Activated CD4-positive, CD25-positive, alpha-beta regulatory T cell treated with anti-CD3 and anti-CD28 coated beads, Interleukin-2, amount 50 U/mL, for 16 hours (primary cell): ENCODE data around the gene CDK10.

Experiments used
- DNase-seq: peaks from one replicate; pipeline ENCODE4 v3.0.0-alpha.2; 2020; ENCODE audit warnings: low read depth, low spot score

CDK10 gene

DNA sequence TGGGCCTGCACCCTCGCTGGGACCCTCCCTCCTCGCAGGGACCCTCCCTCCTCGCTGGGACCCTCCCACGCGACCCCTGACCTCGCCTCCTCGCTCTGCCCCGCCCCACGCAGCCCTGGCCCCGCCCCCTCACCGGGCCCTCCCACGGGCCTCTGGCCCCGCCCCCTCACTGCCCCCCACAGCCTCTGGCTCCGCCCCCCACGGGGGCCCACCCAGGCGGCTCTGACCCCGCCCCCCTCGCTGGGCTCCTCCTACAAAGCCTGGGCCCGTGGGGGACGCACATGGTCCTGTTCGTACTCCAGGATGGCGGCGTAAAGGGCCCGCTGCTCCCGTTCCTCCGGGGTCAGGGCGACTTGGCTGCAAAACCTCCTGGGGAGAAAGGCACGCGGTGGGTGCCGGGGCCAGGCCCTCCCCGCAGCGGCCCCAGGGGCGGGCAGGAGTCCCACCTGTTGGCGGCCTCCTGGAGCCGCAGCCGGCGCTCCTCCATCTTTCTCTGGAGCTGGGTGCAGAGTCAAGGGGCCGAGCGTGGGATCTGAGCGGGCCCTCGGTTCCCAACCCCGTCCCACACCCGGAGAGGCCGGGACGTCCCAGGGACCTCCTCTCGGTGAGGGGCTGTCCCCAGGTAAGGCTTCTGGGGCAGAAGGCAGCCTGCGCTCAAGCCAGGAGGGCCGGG is 25.2 kb downstream of the CDK10 start:
- peak; percentile 35 for DNase-seq

DNA sequence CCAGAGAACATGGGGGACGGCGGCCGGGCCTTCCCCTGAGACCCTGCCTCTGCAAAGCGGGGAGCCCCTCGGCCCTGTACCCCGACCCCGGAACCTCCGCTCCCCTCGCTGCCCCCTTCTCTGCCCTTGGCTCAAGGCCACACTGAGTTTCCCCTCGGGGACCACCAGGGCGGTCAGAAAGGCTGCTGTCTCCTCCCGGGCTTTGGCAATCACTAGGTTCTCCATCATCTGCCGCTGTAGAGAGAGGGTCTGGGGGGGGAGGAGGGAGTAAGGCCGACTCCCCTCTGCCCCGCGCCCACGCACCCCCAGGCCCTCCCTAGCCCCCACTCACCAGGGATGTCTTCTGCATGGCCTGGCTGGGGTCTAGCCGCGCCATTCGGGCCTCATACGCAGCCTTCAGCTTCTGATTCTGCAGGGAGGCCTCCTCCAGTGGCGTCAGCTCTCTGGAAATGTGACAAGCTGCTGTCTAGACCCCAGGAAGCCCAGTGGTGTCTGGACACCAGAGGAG is 25.8 kb downstream of the CDK10 start:
- DNase-seq, result no peak

DNA sequence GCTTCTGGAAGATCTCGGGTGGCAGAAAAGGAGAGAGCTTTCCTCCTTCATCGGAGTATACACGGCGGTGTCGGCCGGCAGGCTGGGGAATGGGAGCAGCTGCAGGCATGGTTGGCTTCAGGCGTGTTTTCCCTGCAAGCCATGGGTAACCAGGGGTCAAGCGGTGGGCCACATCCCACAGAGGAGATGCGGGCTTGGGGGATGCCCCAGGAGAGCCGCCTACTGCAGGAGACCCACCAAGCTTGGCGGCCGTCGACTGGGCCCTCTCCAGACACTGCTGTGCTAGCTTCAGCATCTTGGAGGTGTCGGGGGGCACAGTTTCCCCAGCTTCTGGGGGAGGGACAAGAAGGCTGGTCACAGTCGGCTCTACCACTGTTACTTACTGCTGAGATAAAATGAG is 30.0 kb downstream of the CDK10 start:
- DNase-seq, result no peak

DNA sequence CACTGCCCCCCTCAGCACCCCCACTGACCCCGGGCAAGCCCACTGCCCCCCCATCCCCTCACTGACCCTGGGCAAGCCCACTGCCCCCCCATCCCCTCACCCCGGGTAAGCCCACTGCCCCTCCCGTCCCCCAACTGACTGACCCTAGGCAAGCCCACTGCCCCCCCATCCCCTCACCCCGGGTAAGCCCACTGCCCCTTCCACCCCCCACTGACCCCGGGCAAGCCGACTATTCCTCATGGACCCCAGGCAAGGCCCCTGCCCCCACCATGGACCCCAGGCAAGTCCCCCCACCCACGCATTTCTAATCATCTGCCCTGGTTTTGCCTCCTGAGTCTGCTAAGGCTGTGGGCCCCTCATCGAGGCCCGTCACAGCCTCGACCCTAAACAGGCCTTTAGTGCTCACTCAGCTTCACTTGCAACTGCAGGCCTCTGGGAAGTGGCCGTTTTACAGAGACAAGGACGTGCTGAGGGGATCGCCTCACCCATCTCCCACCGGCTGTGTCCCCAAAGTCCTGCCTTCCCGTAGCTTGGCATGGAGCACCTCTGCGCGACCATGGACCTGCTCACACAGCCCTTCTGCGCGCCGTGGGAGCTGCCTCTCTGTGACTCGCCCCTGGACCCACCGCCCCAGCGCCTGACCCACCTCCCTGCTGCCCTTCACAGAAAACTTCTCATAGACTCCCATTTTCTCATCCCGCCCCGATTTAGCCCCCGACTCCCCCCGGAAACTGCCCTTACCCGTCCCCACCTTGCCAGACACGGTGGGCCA is 30.6 kb downstream of the CDK10 start:
- DNase-seq, result no peak

DNA sequence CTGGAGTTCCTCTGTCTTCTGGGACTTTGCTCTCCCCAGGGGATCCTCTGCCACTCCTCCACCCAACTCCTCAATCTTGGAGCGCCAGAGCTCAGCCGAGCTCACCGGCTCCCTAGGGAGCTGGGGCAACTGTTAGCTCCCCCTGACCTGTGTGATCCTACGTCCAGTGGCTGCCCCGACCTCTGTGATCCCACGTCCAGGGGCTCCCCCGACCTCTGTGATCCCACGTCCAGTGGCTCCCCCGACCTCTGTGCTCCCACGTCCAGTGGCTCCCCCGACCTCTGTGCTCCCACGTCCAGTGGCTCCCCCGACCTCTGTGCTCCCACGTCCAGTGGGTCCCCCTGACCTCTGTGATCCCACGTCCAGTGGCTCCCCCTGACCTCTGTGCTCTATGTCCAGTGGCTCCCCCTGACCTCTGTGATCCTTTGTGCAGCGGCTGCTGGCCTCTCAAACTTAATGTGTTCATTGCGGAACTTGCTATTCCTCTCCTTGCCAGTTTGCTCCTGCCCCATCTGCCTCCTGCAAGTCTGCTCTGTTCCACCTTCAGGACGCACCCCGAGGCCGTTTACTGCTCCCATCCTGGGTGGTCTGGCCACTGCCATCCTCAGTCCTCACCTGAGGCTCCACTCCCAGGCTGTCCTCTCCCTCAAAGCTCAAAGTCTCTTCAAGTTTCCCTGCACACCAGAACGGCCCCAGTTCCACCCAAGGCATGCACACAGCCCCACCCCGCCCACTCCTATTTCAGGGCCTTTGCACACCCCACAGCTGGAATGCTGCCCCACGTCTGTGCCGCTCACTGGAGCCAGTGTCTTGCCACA is 31.4 kb downstream of the CDK10 start:
- DNase-seq, result no peak

DNA sequence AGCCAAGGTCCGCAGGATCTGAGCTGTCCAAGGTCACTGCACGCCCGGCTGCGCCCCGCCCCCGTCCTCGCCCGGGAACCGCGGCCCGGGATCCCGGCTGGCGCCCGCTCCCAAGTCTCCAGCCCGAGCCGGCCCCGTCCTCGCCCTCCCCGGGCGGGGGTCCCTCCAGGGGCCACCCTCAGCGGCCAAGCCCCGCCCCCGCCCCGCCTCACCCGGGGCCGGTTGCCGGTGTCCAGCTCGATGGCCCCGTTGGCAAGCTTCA is 34.0 kb downstream of the CDK10 start:
- DNase-seq, result no peak

DNA sequence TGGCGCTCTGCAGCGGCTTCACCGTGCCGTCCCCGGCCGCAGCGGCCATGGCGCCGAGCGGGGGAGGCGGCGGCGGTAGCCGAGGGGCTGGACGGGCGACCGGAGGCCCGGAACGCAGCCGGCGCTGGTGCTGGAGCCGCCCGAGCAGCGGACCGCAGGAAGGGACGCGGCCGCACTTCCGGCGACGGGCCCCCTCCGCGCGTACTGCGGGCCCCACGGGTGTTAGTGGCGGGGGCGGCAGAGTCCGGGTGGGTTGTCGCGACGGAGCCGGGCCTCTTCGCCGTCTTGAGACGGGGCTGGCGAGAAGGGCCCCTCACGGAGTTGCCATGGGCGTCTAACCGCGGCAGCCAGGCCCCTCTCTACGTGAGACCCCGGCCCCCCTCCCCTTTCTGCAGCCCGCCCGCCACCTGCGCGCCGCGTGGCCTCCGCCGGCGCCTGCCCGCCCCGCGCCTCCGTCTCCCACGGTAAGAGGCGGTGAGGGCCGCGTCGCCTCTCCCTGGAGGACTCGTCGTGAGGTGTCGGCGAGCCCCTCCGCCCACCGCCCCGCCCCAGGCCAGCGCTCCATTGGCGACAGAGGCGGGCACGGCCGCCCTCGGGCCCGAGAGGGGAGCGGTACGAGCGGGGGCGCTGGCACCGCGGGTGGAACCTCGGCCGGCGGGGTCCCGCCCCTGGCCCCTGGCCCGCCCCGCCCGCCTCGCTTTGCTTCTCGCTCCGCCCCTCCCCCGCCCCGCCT is 34.5 kb downstream of the CDK10 start, which contains the start of the genes VPS9D1 and ZNF276:
Gene VPS9D1 (minus strand): TSS at position 86 of the 733 bp plus-strand sequence. CDS start 37 bp downstream, at position 49.
Gene ZNF276 (plus strand): TSS at position 725 of the 733 bp plus-strand sequence. CDS start 104 bp downstream, outside the sequence.
- DNase-seq, result peak; percentile 69

DNA sequence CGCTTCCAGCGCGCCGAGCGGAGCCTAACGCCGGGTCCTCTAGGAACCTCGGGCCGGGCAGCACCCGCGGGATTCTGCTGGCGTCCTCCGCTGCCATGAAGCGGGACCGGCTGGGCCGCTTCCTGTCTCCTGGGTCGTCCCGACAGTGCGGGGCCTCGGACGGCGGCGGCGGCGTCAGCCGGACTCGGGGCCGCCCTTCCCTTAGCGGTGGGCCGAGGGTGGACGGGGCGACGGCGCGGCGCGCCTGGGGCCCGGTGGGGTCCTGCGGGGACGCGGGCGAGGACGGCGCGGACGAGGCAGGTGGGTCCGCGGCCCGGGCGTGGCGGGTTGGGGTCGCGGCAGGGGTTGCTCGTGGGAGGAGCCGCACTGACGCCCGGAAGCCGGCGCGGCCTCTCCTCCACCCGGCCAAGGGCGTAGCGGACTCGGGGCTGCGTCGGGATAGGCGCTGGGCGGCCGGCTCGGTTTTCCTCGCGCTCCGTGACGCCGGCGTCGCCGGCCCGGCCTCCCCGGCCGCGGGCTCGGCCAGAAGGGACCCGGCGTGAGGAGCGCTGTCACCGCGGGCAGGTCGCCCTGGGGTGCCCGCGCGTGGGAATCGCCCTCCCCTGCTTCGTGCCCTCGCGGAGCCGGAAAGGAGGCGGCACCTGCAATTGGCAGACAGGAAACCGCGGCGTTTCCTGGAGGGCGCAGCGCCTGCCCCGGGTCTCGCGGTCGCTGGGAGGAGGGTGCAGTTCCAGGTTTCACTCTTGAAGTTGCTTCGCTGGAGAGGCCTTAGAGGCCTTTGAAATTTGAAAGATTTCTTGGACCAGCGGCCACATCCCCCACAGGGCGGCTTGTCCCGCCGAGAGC is 35.3 kb downstream of the CDK10 start:
- peak; percentile 79 for DNase-seq

DNA sequence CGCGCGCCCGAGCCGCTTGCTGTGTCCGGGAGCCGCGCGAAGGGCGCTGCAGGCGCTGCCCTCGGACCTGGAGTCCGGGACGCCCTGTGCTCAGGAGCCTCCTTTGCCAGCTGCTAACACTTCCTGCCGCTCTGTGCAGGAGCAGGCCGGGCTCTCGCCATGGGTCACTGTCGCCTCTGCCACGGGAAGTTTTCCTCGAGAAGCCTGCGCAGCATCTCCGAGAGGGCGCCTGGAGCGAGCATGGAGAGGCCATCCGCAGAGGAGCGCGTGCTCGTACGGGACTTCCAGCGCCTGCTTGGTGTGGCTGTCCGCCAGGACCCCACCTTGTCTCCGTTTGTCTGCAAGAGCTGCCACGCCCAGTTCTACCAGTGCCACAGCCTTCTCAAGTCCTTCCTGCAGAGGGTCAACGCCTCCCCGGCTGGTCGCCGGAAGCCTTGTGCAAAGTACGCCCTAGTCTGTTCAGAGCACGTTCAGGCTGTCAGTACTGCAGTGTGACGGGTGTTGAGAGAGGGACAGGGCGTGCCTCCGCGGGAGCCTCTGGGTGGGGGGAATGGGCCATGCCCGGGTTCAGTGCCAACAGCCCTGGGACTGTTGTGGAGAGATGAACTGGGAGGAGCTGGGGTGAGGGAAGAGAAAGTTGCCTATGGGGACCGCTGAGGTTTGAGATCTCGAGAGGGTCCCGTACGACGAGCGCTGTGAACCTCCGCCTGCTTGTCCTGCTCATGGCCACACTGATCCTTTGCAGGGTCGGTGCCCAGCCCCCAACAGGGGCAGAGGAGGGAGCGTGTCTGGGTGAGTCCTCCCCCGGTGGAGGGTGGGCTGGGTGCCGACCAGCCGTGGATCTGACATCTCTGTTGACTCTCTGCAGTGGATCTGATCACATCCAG is 36.1 kb downstream of the CDK10 start:
- DNase-seq, result peak; percentile 33

DNA sequence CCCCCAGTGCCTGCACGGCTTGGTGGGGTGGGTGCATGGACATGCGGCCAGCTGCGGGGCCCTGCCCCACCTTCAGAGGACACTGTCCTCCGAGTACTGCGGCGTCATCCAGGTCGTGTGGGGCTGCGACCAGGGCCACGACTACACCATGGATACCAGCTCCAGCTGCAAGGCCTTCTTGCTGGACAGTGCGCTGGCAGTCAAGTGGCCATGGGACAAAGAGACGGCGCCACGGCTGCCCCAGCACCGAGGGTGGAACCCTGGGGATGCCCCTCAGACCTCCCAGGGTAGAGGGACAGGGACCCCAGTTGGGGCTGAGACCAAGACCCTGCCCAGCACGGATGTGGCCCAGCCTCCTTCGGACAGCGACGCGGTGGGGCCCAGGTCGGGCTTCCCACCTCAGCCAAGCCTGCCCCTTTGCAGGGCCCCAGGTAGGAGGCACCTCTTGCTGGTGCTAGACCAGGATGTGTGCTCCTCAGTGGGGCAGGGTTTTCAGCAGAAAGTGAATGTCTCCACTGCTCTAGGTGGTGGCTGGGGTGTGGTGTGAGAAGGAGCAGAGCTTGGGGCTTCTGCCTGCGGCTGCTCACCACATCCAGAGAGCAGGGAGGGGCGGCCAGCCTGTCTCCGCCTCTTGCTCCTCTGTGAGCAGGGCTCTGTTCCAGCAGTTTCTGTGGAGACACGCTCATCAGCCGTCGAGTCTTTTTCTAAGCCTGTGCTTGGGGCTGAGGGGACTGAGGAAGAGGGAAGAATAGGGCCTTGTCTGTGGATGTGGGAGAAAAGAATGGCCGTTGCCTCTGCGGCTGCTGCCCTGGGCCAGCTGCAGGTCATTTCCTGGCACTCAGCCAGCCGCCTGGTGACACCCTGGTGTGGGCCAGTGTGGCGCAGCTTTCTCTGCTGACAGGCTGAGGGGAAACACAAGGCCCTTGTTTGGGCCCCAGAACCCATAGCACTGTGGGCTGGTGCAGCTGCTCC is 37.1 kb downstream of the CDK10 start:
- DNase-seq, result peak; percentile 48

DNA sequence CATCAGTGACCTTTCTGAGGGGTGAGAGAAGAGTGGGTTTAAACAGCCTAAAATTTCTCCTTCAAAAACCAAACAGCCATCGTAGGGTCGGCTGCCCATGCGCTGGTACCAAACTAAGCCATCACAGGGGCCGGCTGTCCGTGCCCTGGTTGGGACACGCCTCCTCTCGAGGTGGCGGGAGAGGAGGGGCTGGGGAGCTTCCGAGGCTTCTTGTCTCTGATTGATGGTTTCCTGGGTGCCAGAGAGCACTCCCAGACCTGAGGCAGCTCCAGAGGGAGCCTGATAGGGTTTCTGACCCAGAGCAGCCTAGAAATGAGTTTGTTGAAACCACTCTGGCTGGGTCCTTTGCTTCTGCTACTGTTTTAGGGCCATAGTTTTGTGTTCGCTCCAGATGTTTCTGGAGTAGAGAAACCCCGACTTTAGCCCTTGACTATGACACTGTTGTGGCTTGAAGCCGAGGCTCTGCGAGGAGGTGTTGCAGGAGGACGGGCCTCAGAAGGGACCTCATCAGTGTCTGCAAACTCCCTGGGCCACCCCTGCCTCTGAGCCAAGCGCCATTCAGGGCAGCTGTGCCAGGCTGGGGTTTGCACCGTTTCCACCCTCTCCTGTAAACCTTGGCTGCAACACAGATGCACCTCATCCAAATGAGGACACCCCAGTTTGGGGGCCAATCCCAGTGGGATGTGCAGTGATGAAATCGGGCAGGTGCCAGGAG is 41.1 kb downstream of the CDK10 start:
- DNase-seq, result no peak

DNA sequence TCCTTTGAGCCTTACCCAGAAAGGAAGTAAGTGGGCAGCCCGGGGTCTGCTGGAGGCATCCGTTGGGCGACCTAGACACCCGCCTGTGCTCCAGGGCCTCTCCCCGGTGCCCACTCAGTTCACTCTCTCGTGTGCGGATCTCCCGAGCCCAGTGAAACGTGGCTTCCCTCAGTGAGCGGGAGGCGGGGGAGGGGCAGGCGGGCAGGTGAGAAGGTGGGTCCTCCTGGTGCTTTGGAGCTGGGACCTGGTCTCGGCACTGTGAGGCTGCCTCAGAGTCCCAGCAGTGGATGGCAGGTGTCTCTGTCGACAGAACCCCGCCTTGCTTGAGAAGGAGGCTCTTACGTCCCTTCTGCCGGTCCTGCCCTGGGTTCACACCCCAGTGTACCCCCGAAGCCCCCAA is 42.8 kb downstream of the CDK10 start:
- no peak for DNase-seq

DNA sequence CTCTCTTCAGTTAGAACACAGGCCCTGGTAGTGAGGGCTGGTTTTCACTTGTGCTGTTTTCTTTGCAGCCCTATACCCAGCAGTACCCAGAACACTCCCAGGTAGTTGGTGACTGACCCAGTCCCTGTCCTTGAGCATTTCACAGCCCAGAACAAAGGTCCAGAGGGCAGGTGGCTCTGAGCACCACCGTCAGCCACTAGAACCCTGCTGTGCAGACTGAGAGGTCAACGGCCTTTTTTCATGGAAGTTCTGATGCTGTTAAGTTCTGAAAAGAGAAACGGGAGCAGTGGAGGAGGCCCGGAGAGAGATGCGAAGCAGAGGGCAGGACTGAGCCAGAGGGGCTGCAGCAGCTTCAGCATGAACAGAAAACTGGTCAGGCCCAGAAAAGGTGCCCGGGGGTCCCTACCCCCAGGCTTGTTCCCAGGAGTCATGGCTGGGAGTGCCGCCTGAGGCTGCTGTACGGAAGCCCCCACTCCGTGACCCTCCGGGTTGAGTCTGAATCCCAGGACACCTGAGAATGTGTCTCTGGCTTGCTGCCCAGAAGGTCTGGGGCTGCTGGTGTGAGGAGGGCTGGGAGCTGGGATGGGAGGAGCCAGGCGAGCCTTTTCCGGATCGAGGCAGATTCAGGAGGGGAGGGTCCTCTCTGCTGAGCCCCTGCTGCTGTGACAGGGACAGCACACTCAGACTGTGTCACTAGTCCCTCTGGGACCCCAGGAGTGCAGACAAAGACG is 43.5 kb downstream of the CDK10 start:
- no peak for DNase-seq

DNA sequence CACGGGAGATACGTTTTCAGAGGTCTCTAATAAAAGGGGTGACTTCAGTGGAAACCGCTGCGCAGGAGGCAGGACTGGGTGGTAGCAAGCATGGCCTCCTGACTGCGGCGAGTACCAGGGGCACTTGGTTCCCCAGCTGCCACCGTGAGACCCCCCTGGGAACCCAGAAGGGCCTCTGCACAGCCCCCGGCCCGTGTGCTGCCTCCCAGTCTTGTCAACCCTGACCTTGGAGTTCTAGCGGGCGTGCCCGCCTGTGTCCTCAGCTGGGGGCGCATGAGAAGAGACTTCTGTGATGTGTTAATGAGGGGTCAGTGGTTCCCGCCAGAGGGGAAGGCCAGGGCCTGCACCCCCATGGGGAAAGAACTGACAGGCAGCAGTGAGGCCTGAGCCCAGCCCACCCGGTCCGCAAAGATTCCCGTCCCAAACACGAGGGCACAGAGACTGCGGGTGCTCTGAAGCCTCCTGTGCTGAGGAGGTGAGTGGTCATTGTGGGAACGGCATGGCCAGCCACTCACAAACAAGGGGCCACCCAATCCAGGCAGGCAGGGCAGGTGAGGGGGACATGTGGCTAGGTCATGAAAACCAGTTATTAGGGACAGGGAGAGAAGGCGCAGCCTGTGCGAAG is 44.2 kb downstream of the CDK10 start:
- no peak for DNase-seq

DNA sequence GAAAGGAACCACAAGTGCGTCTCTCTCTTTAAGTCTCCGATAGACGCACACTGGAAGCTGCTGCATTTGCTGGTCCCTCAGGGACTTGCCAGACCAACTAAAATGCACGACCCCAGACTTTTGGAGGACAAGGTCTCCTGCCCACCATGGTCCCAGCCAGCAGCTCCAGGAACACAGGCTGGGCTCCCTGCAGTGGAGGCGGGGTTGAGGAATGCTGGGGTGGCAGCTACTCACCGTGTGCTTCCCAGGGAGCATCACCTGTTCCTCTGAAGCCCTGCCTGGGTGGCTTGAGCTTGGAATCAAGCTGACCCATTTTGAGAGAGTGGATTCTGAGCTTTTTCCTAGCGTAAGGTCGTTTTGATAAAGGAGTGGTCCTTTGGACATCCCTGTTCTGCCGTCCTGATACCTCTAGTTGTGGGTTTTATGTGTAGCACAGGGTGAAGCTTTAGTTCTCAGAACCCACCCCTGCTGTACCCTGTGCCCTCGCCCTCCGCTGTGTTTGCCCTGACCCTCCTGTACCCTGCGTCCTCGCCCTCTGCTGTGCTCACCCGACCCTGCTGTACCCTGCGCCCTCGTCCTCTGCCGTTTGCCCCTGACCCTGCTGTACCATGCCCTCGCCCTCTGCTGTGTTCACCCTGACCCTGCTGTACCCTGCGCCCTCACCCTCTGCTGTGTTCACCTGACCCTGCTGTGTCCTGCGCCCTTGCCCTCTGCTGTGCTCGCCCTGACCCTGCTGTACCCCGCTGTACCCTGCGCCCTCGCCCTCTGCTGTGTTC is 45.8 kb downstream of the CDK10 start:
- no peak for DNase-seq

DNA sequence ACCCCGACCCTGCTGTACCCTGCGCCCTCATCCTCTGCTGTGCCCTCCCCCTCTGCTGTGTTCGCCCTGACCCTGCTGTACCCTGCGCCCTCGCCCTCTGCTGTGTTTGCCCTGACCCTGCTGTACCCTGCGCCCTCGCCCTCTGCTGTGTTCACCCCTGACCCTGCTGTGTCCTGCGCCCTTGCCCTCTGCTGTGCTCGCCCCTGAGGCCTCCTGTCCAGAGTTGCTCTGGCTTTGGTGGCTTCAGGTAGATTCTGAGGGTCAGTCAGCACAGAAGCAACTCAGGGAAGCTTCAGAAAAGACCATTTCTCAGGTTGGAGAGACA is 46.4 kb downstream of the CDK10 start:
- no peak for DNase-seq
